22Rv1 (cell line): Measurements from ENCODE around the gene NDUFS6.

Experiments used
- H3K27ac ChIP-seq: fragments of 450-650 bp; 2 replicates; pipeline ENCODE4 v1.5.1; 2017
- ZFX ChIP-seq: fragments of 450-650 bp; IDR thresholded peaks from 2 replicates; pipeline ENCODE4 v1.6.1; 2017; ENCODE audit warnings: antibody characterized with exemption, borderline replicate concordance
- TF ChIP-seq, protein P1 (sequence below): fragments of 450-650 bp; IDR thresholded peaks from 2 replicates; pipeline ENCODE4 v1.5.1; 2017; ENCODE audit warnings: mild to moderate bottlenecking

The NDUFS6 gene

DNA sequence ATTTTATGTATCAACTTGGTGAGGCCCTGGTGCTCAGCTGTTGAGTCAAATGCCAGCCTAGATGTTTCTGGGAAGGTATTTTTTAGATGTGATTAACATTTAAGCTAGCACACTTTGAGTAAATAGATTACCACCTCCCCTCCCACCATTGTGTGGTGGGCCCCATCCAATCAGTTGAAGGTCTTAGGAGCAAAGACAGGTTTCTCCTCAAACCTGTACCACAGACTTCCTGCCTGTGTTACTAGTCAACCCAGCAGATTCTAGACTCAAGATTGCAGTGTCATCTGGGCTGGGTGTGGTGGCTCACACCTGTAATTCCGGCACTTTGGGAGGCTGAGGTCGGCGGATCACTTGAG is 35.3 kb upstream of the NDUFS6 start:
- H3K27ac ChIP-seq: no peak overlapping the region
- TF ChIP-seq, protein P1, sequence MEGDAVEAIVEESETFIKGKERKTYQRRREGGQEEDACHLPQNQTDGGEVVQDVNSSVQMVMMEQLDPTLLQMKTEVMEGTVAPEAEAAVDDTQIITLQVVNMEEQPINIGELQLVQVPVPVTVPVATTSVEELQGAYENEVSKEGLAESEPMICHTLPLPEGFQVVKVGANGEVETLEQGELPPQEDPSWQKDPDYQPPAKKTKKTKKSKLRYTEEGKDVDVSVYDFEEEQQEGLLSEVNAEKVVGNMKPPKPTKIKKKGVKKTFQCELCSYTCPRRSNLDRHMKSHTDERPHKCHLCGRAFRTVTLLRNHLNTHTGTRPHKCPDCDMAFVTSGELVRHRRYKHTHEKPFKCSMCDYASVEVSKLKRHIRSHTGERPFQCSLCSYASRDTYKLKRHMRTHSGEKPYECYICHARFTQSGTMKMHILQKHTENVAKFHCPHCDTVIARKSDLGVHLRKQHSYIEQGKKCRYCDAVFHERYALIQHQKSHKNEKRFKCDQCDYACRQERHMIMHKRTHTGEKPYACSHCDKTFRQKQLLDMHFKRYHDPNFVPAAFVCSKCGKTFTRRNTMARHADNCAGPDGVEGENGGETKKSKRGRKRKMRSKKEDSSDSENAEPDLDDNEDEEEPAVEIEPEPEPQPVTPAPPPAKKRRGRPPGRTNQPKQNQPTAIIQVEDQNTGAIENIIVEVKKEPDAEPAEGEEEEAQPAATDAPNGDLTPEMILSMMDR: no peak
- no peak for TF ChIP-seq ZFX

DNA sequence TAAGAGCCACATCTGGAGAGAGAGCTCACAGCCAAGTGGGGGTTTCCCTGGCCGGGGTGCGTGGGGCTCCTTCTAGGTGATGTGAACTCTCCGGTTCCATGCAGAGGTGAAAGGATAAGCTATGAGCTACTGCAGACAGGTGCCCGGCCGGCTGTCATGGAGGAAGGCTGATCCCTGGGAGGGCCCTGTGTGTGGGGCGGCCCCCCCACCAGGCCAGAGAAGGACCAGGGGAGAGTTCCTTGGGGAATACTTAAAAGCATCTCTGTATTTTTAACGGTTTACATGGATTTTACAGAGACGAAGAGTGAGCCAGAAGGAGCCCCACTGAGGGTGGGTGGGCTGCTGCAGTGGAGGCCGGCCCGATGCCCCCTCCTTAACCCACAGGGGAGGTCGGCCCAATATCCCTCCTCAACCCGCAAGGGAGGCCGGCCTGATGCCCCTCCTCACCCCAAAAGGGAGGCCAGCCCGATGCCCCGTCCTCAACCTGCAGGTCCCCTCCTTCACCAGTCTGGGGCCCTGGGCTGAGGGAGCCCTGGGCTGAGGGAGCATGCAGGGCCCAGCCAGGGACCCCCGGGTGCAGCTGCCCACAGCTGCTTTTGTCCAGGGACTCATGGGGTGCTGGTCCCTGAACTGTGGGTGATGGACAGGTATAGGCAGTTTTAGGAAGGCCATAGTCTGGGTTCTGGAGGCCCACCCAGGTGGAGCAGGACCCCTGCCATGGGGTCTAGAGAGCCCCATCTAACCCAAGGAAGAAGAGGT is 33.5 kb upstream of the NDUFS6 start:
- no peak for TF ChIP-seq ZFX
- TF ChIP-seq, protein P1: no peak
- H3K27ac ChIP-seq: no peak overlapping the region

- TF ChIP-seq ZFX: no peak
- TF ChIP-seq, protein P1: no peak
- no peak overlapping the region for H3K27ac ChIP-seq
Observed at GRCh38 chr5:1768283-1769000, 32.8 kb upstream of the NDUFS6 start.

DNA sequence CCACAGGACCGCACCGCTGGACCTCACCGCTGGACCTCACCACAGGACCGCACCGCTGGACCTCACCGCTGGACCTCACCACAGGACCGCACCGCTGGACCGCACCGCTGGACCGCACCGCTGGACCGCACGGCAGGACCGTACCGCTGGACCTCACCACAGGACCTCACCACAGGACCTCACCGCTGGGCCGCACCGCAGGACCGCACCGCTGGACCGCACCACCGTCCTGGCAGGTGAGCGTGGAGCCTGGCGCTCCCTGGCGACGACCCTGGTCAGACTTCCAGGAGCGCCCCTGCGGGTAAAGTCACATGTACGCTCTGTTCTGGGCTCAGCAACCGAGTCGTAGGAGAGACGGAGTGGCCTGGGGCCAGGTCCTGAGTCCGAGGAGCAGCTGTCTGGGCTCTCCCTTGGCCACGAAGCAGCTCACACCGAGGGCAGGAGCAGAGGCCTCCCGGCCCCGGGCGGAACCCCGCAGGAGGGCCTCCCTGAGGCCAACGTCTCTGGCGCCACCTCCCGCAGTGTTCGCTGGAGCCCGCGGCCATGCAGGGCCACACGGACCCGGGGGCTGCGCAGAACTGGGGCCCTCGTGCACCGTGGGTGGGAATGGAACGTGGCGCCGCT is 32.1 kb upstream of the NDUFS6 start:
- TF ChIP-seq, protein P1: no peak
- no peak for TF ChIP-seq ZFX
- H3K27ac ChIP-seq: no peak overlapping the region

DNA sequence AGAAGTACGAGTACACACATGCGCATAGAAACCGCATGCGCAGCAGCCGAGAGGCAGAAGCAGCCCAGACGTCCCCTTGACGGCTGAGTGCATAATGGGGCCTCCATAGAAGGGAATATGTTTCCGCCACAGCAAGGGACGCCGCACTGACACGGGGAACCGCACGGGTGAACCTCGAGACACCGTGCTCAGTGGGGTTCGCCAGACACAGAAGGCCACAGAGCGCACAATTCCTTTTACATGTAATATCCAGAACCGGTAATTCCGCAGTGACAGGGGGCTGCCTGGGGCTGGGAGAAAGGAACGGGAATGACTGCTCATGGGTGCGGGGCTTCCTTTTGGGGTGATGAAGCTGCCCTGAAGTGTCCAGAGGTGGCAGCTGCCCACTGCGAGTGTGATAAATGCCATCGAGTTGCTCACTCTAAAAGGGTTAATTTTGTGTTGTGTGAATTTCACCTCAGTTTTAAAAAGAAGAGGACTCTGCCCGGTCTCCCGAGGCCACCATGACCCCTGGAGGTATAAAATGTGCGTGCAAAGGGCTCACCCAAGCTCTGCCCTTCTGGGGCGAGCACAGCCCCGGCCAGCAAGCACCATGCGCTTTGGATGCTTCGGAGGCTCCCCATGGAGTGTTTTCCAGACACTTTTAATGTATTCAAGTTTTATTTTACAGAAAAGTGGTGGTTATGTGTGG is 31.3 kb upstream of the NDUFS6 start:
- TF ChIP-seq, protein P1: no peak
- TF ChIP-seq ZFX: no peak
- H3K27ac ChIP-seq: no peak overlapping the region

- TF ChIP-seq, protein P1: no peak
- no peak for TF ChIP-seq ZFX
- no peak overlapping the region for H3K27ac ChIP-seq
Observed at GRCh38 chr5:1770443-1770802, 30.8 kb upstream of the NDUFS6 start.
